ENCODE data around the gene DNAI7. TPM values are rescaled to one million over a fixed set of nuclear protein-coding genes. Genes with fewer than 3 reads are reported as not detected.

DNAI7 gene
- total RNA-seq, 2 experiments from 2014 or later: 0.10 TPM; not detected in 1

DNA sequence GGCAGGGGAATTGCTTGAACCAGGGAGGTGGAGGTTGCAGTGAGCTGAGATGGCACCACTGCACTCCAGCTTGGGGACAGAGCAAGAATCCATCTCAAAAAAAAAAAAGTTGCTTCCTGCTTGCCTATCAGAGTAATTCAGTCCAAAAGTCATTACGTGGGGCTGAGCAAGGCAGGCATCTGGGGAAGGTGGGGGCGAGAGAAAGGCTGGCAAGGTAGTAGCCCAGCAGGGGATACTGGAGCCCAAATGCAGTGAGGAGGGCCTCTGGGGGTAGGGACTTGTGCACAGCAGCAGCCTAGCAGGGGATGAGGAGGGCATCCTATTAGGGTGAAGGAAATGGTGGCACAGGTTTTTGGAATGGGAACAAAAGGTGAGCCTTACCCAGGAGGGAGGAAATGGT lies 7.2 kb upstream of the DNAI7 start:
- Mint-ChIP-seq H3K27ac (no peak overlapping the region), H3K4me3 (no peak overlapping the region), H3K9me3 (no peaks in the 10 kb centered on the region), H3K4me1 (ENCODE audit: low read depth) (no peaks in the 10 kb centered on the region), H3K27me3 (no peaks in the 10 kb centered on the region), H3K36me3 (peaks cover 2% of the 10 kb centered on the region)
- no peak for DNase-seq
- CTCF ChIA-PET: interaction anchor here (0.6 to 0.7 kb wide), 2 partner anchors 39 to 1646 kb away, joined by 3 to 4 read pairs; no protein-coding TSS in a partner anchor
- intact Hi-C loops (cut with micrococcal nuclease): no loop called here
- POLR2A ChIA-PET: no interaction called here

DNA sequence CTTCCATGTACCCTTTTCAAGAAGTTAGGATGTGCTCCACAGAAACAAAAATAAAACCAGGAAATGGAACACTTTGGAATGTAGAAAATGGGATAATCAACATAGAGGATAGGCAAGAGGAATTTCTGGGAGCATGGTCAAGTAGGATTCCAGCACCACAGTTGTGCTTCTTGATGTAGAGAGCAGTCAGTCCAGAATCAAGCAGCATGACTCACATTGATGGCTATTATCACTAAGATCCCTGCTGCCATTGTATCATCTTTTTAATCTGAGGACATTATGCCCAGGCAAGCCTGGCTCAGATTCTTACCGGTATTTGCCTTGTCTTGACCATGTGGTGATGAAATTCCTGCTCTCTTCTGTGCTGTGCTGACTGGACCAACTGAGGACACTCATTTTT lies 5.7 kb upstream of the DNAI7 start:
- no peak overlapping the region for H3K27ac Mint-ChIP-seq
- intact Hi-C loops (cut with micrococcal nuclease): no loop called here
- DNase-seq: no peak
- ChIA-PET POLR2A (no interaction called here), CTCF (no interaction called here)
- H3K4me1 Mint-ChIP-seq (ENCODE audit: low read depth): peaks cover 7% of the 10 kb centered on the region
- peaks cover 2% of the 10 kb centered on the region for H3K36me3 Mint-ChIP-seq
- no peak overlapping the region for H3K4me3 Mint-ChIP-seq
- no peaks in the 10 kb centered on the region for H3K27me3 Mint-ChIP-seq
- no peaks in the 10 kb centered on the region for H3K9me3 Mint-ChIP-seq

DNA sequence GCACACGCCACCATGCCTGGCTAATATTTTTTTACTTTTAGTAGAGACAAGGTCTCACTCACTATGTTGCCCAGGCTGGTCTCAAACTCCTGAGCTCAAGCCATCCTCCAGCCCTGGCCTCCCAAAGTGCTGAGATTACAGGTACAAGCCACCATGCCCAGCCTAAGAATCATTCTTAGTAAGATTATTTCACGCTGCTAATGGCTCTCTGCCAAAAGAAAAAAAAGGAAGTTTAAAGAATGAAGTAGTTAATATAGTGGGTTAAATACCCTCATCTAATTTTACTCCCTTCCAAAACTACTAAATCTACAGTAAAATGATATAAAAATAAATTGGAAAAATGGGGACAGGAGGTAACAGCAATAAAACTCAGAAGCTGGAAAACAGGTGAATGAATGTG lies 2.6 kb upstream of the DNAI7 start:
- Mint-ChIP-seq H3K27me3 (no peaks in the 10 kb centered on the region), H3K4me1 (ENCODE audit: low read depth) (peaks cover 21% of the 10 kb centered on the region), H3K4me3 (no peak overlapping the region), H3K9me3 (no peaks in the 10 kb centered on the region), H3K36me3 (peaks cover 1% of the 10 kb centered on the region), H3K27ac (no peak overlapping the region)
- ChIA-PET CTCF (interaction anchor here (1.0 kb wide), 1 partner anchor 207 kb away, joined by 3 read pairs; no protein-coding TSS in a partner anchor), POLR2A (no interaction called here)
- intact Hi-C loops (cut with micrococcal nuclease): loop anchor here (5.0 kb wide), 1 partner anchor 125 kb away; no protein-coding TSS in a partner anchor
- DNase-seq: no peak

- no peaks in the 10 kb centered on the region for H3K9me3 Mint-ChIP-seq
- peak overlapping the region; percentile 95 for H3K4me3 Mint-ChIP-seq
- H3K27ac Mint-ChIP-seq: peak overlapping the region; percentile 92
- ChIA-PET POLR2A (interaction anchor here (0.6 to 0.9 kb wide), 2 partner anchors 134 to 143 kb away, joined by 3 to 4 read pairs; no protein-coding TSS in a partner anchor), CTCF (interaction anchor here (0.5 to 2.9 kb wide), 6 partner anchors 40 to 1862 kb away, joined by 3 to 27 read pairs (median 6); no protein-coding TSS in a partner anchor)
- no peaks in the 10 kb centered on the region for H3K27me3 Mint-ChIP-seq
- peaks cover 21% of the 10 kb centered on the region for H3K4me1 Mint-ChIP-seq (ENCODE audit: low read depth)
- intact Hi-C loops (cut with micrococcal nuclease): loop anchor here (1.0 to 5.0 kb wide), 3 partner anchors 56 to 142 kb away; partner anchors contain the start of gene KRAS
- H3K36me3 Mint-ChIP-seq: peaks cover 1% of the 10 kb centered on the region
- no peak for DNase-seq
Observed at GRCh38 chr12:25194722-25195055, 271 bp downstream of the DNAI7 start.

- Mint-ChIP-seq H3K36me3 (peaks cover 1% of the 10 kb centered on the region), H3K4me1 (ENCODE audit: low read depth) (peaks cover 21% of the 10 kb centered on the region), H3K4me3 (peak overlapping the region; percentile 95), H3K27ac (no peak overlapping the region), H3K9me3 (no peaks in the 10 kb centered on the region), H3K27me3 (no peaks in the 10 kb centered on the region)
- ChIA-PET CTCF (interaction anchor here (0.5 to 2.9 kb wide), 6 partner anchors 39 to 1862 kb away, joined by 3 to 27 read pairs (median 6); no protein-coding TSS in a partner anchor), POLR2A (interaction anchor here (0.6 kb wide), 1 partner anchor 133 kb away, joined by 4 read pairs; no protein-coding TSS in a partner anchor)
- intact Hi-C loops (cut with micrococcal nuclease): loop anchor here (2.0 kb wide), 1 partner anchor 141 kb away; a partner anchor contains a TSS
- DNase-seq: no peak
Observed at GRCh38 chr12:25194214-25194613, 746 bp downstream of the DNAI7 start.

DNA sequence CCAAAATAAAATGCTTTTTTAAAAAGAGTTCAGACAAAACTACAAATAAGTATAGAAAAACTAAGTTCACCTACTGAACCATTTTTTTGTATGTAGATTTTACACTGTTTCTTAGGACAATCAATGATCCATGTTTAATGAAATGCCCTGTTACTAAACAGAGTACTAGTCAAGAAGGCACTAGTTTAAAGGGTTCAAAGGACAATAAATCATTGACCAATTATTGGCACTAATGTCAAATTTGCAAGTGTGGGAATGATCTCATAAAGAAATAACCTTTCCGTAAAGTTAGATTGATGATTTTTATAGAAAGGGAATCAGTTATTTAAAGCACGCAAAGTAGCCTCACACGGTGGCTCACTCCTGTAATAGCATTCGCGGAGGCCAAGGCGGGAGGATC lies 4.2 kb downstream of the DNAI7 start:
- ChIA-PET CTCF (interaction anchor here (1.5 kb wide), 1 partner anchor 21 kb away, joined by 3 read pairs; no protein-coding TSS in a partner anchor), POLR2A (no interaction called here)
- Mint-ChIP-seq H3K27ac (no peak overlapping the region), H3K4me1 (ENCODE audit: low read depth) (peaks cover 28% of the 10 kb centered on the region), H3K27me3 (no peaks in the 10 kb centered on the region), H3K36me3 (peaks cover 1% of the 10 kb centered on the region), H3K4me3 (no peak overlapping the region), H3K9me3 (no peaks in the 10 kb centered on the region)
- DNase-seq: no peak
- intact Hi-C loops (cut with micrococcal nuclease): no loop called here

DNA sequence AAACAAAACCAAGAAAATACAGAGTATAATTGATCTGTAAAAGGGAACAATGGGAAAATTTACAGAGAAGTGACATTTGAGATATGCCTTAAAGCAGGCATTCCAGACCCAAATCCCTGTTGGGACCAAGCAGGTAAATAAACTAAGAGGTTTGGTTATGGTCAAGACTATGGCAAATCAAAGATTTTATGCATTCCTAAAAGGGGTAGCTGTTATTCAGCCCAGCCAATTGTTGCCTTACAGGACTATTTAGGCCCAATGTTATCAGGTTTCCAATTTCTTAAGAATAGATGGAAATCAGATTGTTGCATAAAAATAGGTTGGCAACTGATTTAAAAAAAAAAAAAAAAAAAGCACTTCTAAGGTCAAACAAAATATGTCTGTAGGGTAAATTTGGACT lies 5.3 kb downstream of the DNAI7 start:
- intact Hi-C loops (cut with micrococcal nuclease): no loop called here
- no peak overlapping the region for H3K4me3 Mint-ChIP-seq
- ChIA-PET CTCF (no interaction called here), POLR2A (no interaction called here)
- peaks cover 22% of the 10 kb centered on the region for H3K4me1 Mint-ChIP-seq (ENCODE audit: low read depth)
- no peaks in the 10 kb centered on the region for H3K36me3 Mint-ChIP-seq
- no peak overlapping the region for H3K27ac Mint-ChIP-seq
- no peak for DNase-seq
- H3K9me3 Mint-ChIP-seq: no peaks in the 10 kb centered on the region
- no peaks in the 10 kb centered on the region for H3K27me3 Mint-ChIP-seq

GRCh38 chr12:25187781-25188180 lies 7.2 kb downstream of the DNAI7 start:
- Mint-ChIP-seq H3K36me3 (no peaks in the 10 kb centered on the region), H3K9me3 (no peaks in the 10 kb centered on the region), H3K27me3 (no peaks in the 10 kb centered on the region), H3K27ac (no peak overlapping the region), H3K4me3 (no peak overlapping the region), H3K4me1 (ENCODE audit: low read depth) (peaks cover 17% of the 10 kb centered on the region)
- POLR2A ChIA-PET: no interaction called here
- DNase-seq: no peak
- CTCF ChIA-PET: no interaction called here
- intact Hi-C loops (cut with micrococcal nuclease): no loop called here

- POLR2A ChIA-PET: no interaction called here
Observed at GRCh38 chr12:25186788-25187402, 8.1 kb downstream of the DNAI7 start.

GRCh38 chr12:25186038-25186787 lies 8.7 kb downstream of the DNAI7 start:
- Mint-ChIP-seq H3K27me3 (no peaks in the 10 kb centered on the region), H3K36me3 (no peaks in the 10 kb centered on the region), H3K9me3 (no peaks in the 10 kb centered on the region), H3K4me3 (peak overlapping the region; percentile 48), H3K4me1 (ENCODE audit: low read depth) (peaks cover 17% of the 10 kb centered on the region), H3K27ac (peak overlapping the region; percentile 56)
- ChIA-PET POLR2A (no interaction called here), CTCF (interaction anchor here (0.6 to 1.0 kb wide), 2 partner anchors 54 to 201 kb away, joined by 4 to 5 read pairs; no protein-coding TSS in a partner anchor)
- intact Hi-C loops (cut with micrococcal nuclease): no loop called here
- no peak for DNase-seq

More at GRCh38 chr12:25186788-25187402, 8.1 kb downstream of the DNAI7 start:
- no peaks in the 10 kb centered on the region for H3K9me3 Mint-ChIP-seq
- intact Hi-C loops (cut with micrococcal nuclease): no loop called here
- H3K36me3 Mint-ChIP-seq: no peaks in the 10 kb centered on the region
- peak overlapping the region; percentile 61 for H3K4me3 Mint-ChIP-seq
- H3K4me1 Mint-ChIP-seq (ENCODE audit: low read depth): peaks cover 17% of the 10 kb centered on the region
- H3K27ac Mint-ChIP-seq: peak overlapping the region; percentile 5
- CTCF ChIA-PET: interaction anchor here (0.6 to 1.0 kb wide), 2 partner anchors 54 to 201 kb away, joined by 4 to 5 read pairs; no protein-coding TSS in a partner anchor
- DNase-seq: no peak
- no peaks in the 10 kb centered on the region for H3K27me3 Mint-ChIP-seq

GRCh38 chr12:25184132-25184531 lies 10.8 kb downstream of the DNAI7 start:
- ChIA-PET POLR2A (no interaction called here), CTCF (no interaction called here)
- Mint-ChIP-seq H3K4me1 (ENCODE audit: low read depth) (peaks cover 17% of the 10 kb centered on the region), H3K27ac (no peak overlapping the region), H3K27me3 (no peaks in the 10 kb centered on the region), H3K4me3 (no peak overlapping the region), H3K9me3 (peaks cover 7% of the 10 kb centered on the region), H3K36me3 (no peaks in the 10 kb centered on the region)
- intact Hi-C loops (cut with micrococcal nuclease): no loop called here
- no peak for DNase-seq

GRCh38 chr12:25182765-25183164 lies 12.2 kb downstream of the DNAI7 start:
- peaks cover 7% of the 10 kb centered on the region for H3K9me3 Mint-ChIP-seq
- H3K27me3 Mint-ChIP-seq: peaks cover 2% of the 10 kb centered on the region
- no peak overlapping the region for H3K27ac Mint-ChIP-seq
- intact Hi-C loops (cut with micrococcal nuclease): no loop called here
- CTCF ChIA-PET: no interaction called here
- DNase-seq: no peak
- H3K4me3 Mint-ChIP-seq: no peak overlapping the region
- H3K36me3 Mint-ChIP-seq: no peaks in the 10 kb centered on the region
- peaks cover 17% of the 10 kb centered on the region for H3K4me1 Mint-ChIP-seq (ENCODE audit: low read depth)
- POLR2A ChIA-PET: no interaction called here
